Heart left ventricle (tissue), 13 donors: ENCODE results near the gene PKDCC.

Experiments
- CTCF ChIP-seq, 12 donors: fragments of 200-600 bp; sonication (generic) in 4 of 12; IDR thresholded peaks; one replicate each; pipeline versions ENCODE4 v1.5.0 to v1.8.0; 2018 to 2022; ENCODE audit warnings: antibody characterized with exemption in 12 of 12, mild to moderate bottlenecking in 5 of 12
- POLR2A ChIP-seq, 2 donors: fragments of 450-650 bp; IDR thresholded peaks; one replicate each; pipeline ENCODE4 v1.6.1; 2017; ENCODE audit warnings: antibody characterized with exemption in 2 of 2, mild to moderate bottlenecking in 2 of 2, moderate library complexity in 2 of 2
- donor health status: ischemic (EF 13 %, LVEDD 7.1; RV severe dilation, severe dysfunction).
- donor health status: DM: no; HTN: yes; CAD: no.
- donor health status: DM: no; HTN: no; CAD: no.
- donor health status: ischemic (EF 25% LVEDD 6.9; RV normal size, moderate dysfunction).
- donor health status: ischemic (EF 25% LVEDD 5.7; RV mildly dilated, moderate dysfunction).
- donor health status: ischemic (EF 35%, LVEDD 5.7; RV mildly dilated, moderate dysfunction).
- donor health status: nonischemic (EF 11% LVEDD 7.7; RV severe dilation, severe dysfunction).
- donor health status: DM: yes; HTN: yes; CAD: no.
- donor health status: PGD.
- donor health status: ischemic (EF 29% LVEDD 5.4; RV normal size, mild dysfunction).
- donor health status: nonischemic (EF 23%, LVEDD 6.1; RV moderate dilation, normal function).

- TF ChIP-seq POLR2A (IDR thresholded peaks at IDR 0.05), result no peak
- TF ChIP-seq CTCF (IDR thresholded peaks at IDR 0.05), result no peak
Measured at GRCh38 chr2:42012137-42012536, 35.7 kb upstream of the PKDCC start.
